ENCODE measurements around the gene TMEM8B.

TMEM8B gene

GRCh38 chr9:35829084-35829763 lies at the start of gene TMEM8B:
TMEM8B (plus strand) TSS chr9:35829228; CDS start chr9:35829448, 220 bp downstream.
- no peak for TF ChIP-seq CTCF (conservative IDR thresholded peaks at IDR 0.05; ENCODE audit: low read length)
- peak; percentile 90 for DNase-seq (ENCODE audit: low read depth)
- peak within 1 kb of the TSS; percentile 73 for H3K4me3 ChIP-seq (ENCODE audit: low read length)

- no peak overlapping the region for H3K4me3 ChIP-seq (ENCODE audit: low read length)
- TF ChIP-seq CTCF (conservative IDR thresholded peaks at IDR 0.05; ENCODE audit: low read length) = no peak
- DNase-seq (ENCODE audit: low read depth) = no peak
Measured at GRCh38 chr9:35781066-35781465, 48.0 kb upstream of the TMEM8B start.

GRCh38 chr9:35783418-35783817 lies 45.6 kb upstream of the TMEM8B start:
- DNase-seq (ENCODE audit: low read depth) = no peak
- TF ChIP-seq CTCF (conservative IDR thresholded peaks at IDR 0.05; ENCODE audit: low read length) = no peak
- H3K4me3 ChIP-seq (ENCODE audit: low read length) = no peak overlapping the region

- no peak overlapping the region for H3K4me3 ChIP-seq (ENCODE audit: low read length)
- no peak for DNase-seq (ENCODE audit: low read depth)
- TF ChIP-seq CTCF (conservative IDR thresholded peaks at IDR 0.05; ENCODE audit: low read length) = no peak
Measured at GRCh38 chr9:35789541-35789940, 39.5 kb upstream of the TMEM8B start.

GRCh38 chr9:35790025-35790384 lies 39.0 kb upstream of the TMEM8B start:
- H3K4me3 ChIP-seq (ENCODE audit: low read length) = no peak overlapping the region
- DNase-seq (ENCODE audit: low read depth) = no peak
- TF ChIP-seq CTCF (conservative IDR thresholded peaks at IDR 0.05; ENCODE audit: low read length) = no peak

- peak overlapping the region; percentile 41 for H3K4me3 ChIP-seq (ENCODE audit: low read length)
Measured at GRCh38 chr9:35790385-35791296, 38.4 kb upstream of the TMEM8B start.

More at GRCh38 chr9:35790385-35791296, 38.4 kb upstream of the TMEM8B start:
- DNase-seq (ENCODE audit: low read depth) = peak; percentile 83
- peak; percentile 91 for TF ChIP-seq CTCF (conservative IDR thresholded peaks at IDR 0.05; ENCODE audit: low read length)

All from AG10803 (cell line).